Breast epithelium (tissue), 3 donors: ENCODE results near the gene MUSTN1.

Experiments used
- CTCF ChIP-seq, 3 donors: fragments of 450-650 bp; IDR thresholded peaks; one replicate each; pipeline ENCODE4 v1.5.1; 2016 to 2017; ENCODE audit warnings: antibody characterized with exemption in 3 of 3, mild to moderate bottlenecking in 3 of 3, moderate library complexity in 3 of 3
- POLR2A ChIP-seq: fragments of 450-650 bp; IDR thresholded peaks from one replicate; pipeline ENCODE4 v1.6.1; 2016; ENCODE audit warnings: antibody characterized with exemption, mild to moderate bottlenecking, moderate library complexity

GRCh38 chr3:52865994-52866393, 31.2 kb upstream of the MUSTN1 start:
- TF ChIP-seq POLR2A: no peak
- no peak for TF ChIP-seq CTCF (IDR thresholded peaks at IDR 0.05)
